Activated naive CD8-positive, alpha-beta T cell treated with anti-CD3 and anti-CD28 coated beads, Interleukin-2, amount 50 U/mL, for 24 hours (primary cell): Measurements from ENCODE around the gene MYLK2.

Source experiments
- ATAC-seq: fragments of 150-1000 bp; cut with Tn5 transposase; one replicate; pipeline ENCODE4 v1.10.0; 2021
- DNase-seq: peaks from one replicate; pipeline ENCODE4 v3.0.0; 2021
- H3K27ac Mint-ChIP-seq: one replicate; pipeline ENCODE4 v1.8.0; 2021; ENCODE audit warnings: mild to moderate bottlenecking, mixed read lengths
- H3K27me3 Mint-ChIP-seq: one replicate; pipeline ENCODE4 v1.8.0; 2021; ENCODE audit warnings: mixed read lengths
- H3K36me3 Mint-ChIP-seq: one replicate; pipeline ENCODE4 v1.8.0; 2021; ENCODE audit warnings: low read depth, mixed read lengths
- H3K4me1 Mint-ChIP-seq: one replicate; pipeline ENCODE4 v1.8.0; 2021; ENCODE audit warnings: mixed read lengths
- H3K4me3 Mint-ChIP-seq: one replicate; pipeline ENCODE4 v1.8.0; 2021; ENCODE audit warnings: mild to moderate bottlenecking, moderate library complexity, mixed read lengths
- H3K9me3 Mint-ChIP-seq: one replicate; pipeline ENCODE4 v1.8.0; 2021; ENCODE audit warnings: mixed read lengths

Gene MYLK2

DNA sequence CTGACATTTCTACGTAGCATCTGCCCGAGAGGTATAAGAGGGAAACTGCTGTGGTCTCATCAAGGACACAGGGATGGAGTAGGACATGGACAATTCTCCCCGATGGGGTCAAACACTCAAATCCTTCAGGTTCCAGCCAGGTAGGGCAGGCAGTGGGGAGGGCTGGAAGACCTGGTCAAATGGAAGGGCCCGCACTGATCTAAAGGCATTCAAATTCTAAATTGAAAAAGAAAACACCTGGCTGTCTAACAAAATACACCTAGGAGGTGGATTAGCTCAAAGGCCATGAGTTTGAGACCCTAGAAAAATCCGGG lies 43.0 kb downstream of the MYLK2 start:
- Mint-ChIP-seq H3K27ac (no peak overlapping the region), H3K27me3 (peaks cover 20% of the 10 kb centered on the region), H3K9me3 (no peaks in the 10 kb centered on the region), H3K4me3 (peak overlapping the region; percentile 34), H3K4me1 (peaks cover 8% of the 10 kb centered on the region), H3K36me3 (no peaks in the 10 kb centered on the region)
- ATAC-seq = no peak
- DNase-seq = no peak

DNA sequence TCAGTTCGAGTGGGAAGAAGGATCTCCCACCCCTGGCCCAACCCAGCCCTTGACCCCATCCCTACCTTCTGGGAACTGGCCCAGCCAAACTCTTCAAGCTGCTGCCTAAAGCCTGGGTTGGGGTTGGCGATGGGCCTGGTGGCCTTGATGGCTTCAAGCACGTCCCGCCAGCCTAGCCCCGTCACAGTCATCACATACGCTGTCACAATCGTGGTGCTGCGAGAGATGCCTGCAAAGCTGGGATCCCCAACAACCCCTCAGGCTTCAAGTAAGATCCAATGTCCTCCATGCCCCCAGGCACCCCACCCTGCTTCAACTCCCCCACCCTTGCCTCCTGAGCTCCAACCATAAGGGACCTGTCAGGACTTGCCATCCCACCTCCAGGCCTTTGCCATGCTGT lies 43.4 kb downstream of the MYLK2 start:
- no peaks in the 10 kb centered on the region for H3K9me3 Mint-ChIP-seq
- no peak overlapping the region for H3K27ac Mint-ChIP-seq
- H3K4me3 Mint-ChIP-seq = no peak overlapping the region
- peaks cover 8% of the 10 kb centered on the region for H3K4me1 Mint-ChIP-seq
- ATAC-seq = no peak
- H3K36me3 Mint-ChIP-seq = no peaks in the 10 kb centered on the region
- DNase-seq = no peak
- H3K27me3 Mint-ChIP-seq = peaks cover 17% of the 10 kb centered on the region

DNA sequence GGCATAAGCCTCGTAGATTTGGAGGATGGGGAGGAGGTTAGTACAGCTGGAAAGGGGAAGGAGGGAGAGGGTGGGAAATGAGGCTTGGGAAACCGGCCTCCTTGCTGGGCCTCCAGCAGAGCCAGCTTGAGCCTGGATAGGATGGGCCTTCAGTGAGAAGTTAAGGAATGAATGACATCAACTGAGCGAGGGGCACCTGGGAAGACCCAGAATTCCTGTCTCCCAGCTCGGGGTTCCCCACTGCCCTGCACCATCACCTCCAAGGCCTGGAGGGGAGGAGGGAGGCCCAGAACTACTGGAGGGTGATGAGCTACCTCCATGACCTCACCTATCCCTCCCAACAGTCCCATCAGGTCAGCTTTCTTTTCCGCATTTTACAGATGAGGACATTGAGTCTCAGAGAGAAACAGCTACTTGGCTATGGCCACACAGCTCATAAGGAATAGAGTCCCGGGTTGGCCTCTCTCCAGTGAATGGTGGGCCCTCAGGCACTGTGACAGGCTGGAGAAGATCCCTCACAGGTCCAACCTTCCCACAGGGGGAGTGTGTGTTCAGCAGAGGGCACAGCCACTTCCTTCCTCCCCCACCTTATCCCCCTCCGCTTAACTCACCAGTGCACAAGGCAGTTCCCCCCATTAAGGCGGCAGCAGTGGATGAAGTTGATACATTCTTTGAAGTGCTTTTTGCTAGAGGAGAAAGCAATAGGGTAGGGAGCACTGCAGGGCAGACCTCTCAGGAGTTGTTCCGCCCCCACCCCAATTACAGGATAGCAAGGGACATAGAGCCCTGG lies 44.3 kb downstream of the MYLK2 start:
- no peaks in the 10 kb centered on the region for H3K9me3 Mint-ChIP-seq
- H3K4me3 Mint-ChIP-seq = no peak overlapping the region
- H3K27me3 Mint-ChIP-seq = peaks cover 15% of the 10 kb centered on the region
- no peak overlapping the region for H3K27ac Mint-ChIP-seq
- H3K36me3 Mint-ChIP-seq = no peaks in the 10 kb centered on the region
- peaks cover 8% of the 10 kb centered on the region for H3K4me1 Mint-ChIP-seq
- ATAC-seq = no peak
- DNase-seq = no peak

DNA sequence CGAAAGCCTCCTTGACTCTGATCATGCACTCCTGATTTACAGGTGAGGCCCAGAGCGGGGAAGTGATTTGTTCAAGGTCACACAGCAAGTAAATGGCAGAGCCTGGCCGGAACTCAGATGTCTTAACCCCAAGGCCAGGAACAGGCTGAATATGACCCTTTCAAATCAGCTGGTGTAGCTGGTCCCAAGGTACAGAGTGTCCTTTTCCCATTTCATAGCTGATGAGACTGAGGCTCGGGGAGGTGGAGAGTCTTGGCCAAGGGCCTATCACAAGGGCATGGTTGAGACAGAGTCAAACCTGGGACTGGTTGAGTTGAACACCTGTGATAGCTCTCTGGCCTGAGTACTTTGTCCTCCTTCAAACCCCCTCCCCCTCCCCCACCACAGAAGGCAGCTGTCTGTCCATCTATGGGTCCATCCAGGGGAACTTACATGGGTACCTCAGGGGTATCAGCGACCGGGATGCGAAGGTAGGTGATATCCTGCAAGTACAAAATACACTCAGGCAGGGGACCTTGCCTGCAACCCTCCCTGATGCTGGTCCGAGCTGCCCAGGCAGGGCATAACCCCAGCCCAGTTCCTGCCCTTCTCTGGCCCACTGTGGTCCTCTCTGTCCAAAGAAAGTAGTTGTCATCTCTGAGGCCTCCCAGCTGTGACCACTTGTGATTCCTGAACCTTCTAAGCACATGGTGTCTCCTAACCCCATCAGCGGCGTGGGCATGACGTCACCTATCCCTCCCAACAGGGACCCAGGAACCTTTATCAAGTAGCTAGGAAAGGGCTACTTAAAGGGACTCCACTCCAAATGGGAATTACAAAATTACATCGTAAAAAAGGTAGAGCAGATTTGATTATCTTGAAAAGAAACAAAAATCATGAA lies 45.6 kb downstream of the MYLK2 start:
- H3K27me3 Mint-ChIP-seq = peaks cover 27% of the 10 kb centered on the region
- H3K9me3 Mint-ChIP-seq = no peaks in the 10 kb centered on the region
- DNase-seq (no peak), ATAC-seq (no peak)
- no peak overlapping the region for H3K4me3 Mint-ChIP-seq
- no peak overlapping the region for H3K27ac Mint-ChIP-seq
- no peaks in the 10 kb centered on the region for H3K36me3 Mint-ChIP-seq
- H3K4me1 Mint-ChIP-seq = peaks cover 12% of the 10 kb centered on the region

DNA sequence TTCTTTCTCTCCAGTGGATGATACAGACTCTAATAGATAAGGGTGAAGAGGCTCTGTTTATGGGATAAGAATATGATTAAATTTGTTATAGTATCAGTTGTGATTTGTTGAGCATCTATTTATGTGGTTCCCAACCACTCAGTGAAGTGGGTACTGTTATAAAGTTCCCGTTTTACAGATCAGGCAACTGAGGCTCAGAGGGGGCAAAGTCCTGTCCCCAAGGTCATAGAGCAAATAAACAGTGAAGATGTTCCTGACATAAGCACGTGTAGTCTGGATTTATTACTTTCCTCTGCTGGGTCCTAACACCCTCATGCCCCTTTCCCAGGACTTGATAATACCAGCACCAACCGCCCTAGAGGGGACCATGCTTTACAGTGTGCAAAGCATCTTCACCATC lies 47.1 kb downstream of the MYLK2 start:
- H3K36me3 Mint-ChIP-seq = no peaks in the 10 kb centered on the region
- H3K4me1 Mint-ChIP-seq = peaks cover 16% of the 10 kb centered on the region
- no peak overlapping the region for H3K27ac Mint-ChIP-seq
- H3K4me3 Mint-ChIP-seq = no peak overlapping the region
- no peak for DNase-seq
- H3K27me3 Mint-ChIP-seq = peaks cover 27% of the 10 kb centered on the region
- no peaks in the 10 kb centered on the region for H3K9me3 Mint-ChIP-seq
- ATAC-seq = no peak

DNA sequence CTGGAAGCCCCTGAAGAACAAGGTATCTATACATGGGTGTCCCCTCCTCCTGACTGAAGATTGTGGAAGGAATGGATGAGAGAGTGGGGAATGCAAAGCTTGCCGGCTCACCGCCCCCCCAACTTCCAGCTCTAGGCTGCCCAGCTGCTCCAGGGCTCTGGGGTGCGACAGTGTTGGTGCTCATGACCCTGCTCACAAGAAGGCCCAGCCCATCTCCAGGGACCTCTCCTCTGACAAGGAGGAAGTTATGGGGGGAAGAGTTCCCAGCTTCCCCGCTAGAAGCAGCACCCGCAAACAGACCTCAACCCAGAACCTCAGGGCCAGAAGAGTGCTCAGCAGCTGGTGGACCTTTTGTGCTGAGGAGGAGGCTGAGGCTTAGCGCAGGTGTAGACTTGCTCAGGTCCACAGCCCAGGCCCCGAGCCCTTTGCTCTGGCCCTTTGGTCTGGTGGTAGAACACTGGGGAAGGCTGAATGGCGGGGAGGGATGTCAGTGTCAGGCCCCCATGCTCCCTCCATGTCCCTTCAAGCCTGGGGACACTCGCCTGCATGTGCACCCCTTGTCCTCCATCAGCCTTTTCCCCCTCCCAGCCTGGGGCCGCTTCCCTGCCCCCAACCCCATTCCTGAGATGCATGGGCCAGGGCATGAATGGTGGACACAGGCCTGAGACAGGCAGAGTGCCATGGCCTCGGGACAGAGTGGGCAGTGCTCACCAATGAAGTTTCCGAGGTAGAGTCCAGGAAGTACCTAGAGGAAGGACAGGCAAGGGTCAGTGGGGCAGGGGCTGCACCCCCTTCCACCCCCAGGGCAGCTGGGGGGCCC lies 49.9 kb downstream of the MYLK2 start:
- Mint-ChIP-seq H3K27me3 (peaks cover 33% of the 10 kb centered on the region), H3K4me3 (peak overlapping the region; percentile 85), H3K4me1 (peaks cover 12% of the 10 kb centered on the region), H3K9me3 (no peaks in the 10 kb centered on the region), H3K27ac (no peak overlapping the region), H3K36me3 (no peaks in the 10 kb centered on the region)
- ATAC-seq = no peak
- no peak for DNase-seq

DNA sequence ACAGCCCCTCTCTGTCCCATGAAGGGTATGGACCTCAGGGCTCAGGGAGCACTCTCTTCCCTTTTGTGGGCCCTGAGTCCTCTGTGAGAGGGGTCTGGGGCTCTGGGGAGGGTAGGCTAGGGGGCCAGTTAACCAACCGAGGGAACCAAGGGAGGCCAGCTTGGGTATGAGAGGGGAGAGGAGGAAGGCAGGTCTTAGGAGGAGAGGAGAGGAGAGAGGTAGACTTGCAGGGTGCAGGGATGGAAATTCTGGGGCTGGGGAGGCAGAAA lies 50.5 kb downstream of the MYLK2 start:
- H3K27me3 Mint-ChIP-seq = peaks cover 33% of the 10 kb centered on the region
- DNase-seq = no peak
- H3K27ac Mint-ChIP-seq = peak overlapping the region; percentile 85
- peak overlapping the region; percentile 85 for H3K4me3 Mint-ChIP-seq
- ATAC-seq = no peak
- peaks cover 12% of the 10 kb centered on the region for H3K4me1 Mint-ChIP-seq
- H3K36me3 Mint-ChIP-seq = no peaks in the 10 kb centered on the region
- no peaks in the 10 kb centered on the region for H3K9me3 Mint-ChIP-seq

DNA sequence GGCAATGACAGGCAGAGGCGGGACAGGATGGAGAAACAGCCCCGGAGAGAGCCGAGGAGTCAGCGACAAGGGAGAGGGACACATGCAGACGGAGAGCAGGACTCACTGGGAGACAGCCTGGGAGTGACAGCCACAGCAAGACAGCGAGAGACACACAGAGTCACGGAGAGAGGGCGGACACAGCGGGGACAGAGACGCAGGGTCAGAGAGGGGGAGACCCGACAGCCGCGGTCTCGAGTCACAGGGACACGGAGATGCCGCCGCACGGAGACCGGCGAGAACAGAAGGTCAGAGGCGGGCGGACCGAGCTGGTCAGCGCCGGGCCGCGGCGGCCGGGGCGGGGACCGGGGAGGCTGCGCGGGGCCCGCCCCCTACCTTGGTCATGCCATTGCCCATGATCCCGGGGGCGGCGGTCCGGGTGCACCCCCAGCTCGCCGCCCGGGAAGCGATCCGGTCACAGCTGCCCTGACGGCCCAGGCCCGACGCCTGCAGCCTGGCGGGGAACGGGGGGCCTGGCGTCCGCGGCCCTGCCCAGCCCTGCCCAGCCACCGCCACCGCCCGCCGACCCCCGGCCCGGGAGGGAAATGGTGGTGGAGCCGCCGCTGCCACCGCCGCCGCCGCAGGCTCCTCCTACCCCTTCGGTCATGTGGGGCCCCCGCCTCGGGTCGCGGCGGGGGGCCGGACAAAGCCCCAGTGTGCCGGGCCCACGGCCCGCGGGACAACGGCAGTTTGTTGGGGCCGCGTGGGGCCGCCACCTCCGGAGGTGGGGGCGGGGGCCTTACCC lies 51.0 kb downstream of the MYLK2 start, which contains the start of the genes DUSP15 and TTLL9:
Gene DUSP15 (minus strand): TSS at position 586 of the 784 bp plus-strand sequence. CDS start 190 bp downstream, at position 396.
Gene TTLL9 (plus strand): TSS at position 693 of the 784 bp plus-strand sequence. CDS start 493 bp downstream, outside the sequence.
- ATAC-seq (no peak), DNase-seq (no peak)
- Mint-ChIP-seq H3K36me3 (no peaks in the 10 kb centered on the region), H3K27ac (peak within 1 kb of the TSS; percentile 85), H3K4me3 (peak within 1 kb of the TSS; percentile 85), H3K9me3 (no peaks in the 10 kb centered on the region), H3K4me1 (peaks cover 12% of the 10 kb centered on the region), H3K27me3 (peaks cover 33% of the 10 kb centered on the region)

DNA sequence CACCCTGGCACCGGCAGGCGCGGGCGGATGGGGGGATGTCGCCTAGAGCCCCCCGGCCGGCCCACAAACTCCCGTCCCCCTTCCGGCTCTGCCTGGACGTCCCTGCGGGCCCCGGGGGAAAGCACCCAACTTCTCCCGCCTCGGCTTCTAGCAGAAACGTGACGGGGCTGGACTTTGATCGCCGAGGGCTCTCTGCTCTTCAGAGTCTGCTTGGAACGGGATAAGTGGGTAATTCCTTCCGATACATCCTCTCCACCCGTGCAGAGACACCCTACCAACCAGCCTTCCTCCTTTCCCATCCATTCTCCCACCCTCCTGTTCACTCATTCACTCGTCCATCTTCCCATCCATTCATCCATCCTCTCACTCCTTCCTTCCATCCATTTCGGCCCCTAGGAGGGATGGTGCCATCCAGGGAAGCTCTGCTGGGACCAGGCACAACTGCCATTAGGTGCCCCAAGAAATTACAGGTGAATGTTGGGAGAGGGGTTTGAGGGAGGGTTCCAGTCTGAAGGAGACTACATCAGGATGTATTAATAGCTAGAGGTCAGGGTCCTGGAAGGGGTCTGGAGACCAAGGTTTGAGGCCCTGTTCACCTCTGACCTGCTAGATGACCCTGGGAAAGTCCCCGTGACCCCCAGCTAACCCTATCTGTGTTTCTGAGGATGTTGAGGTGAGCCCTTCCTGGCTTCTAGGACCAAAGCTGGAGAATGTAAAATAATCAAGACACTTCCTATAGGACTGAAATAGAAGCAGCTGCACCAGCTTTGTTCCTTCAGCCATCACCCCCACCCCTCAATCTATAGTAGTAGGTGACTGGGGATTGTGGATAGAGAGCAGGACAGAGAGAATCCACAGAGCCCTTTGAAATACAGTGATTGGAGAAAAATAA lies 51.8 kb downstream of the MYLK2 start:
- peak overlapping the region; percentile 70 for H3K4me3 Mint-ChIP-seq
- H3K9me3 Mint-ChIP-seq = no peaks in the 10 kb centered on the region
- no peak for DNase-seq
- ATAC-seq = no peak
- H3K27ac Mint-ChIP-seq = no peak overlapping the region
- H3K4me1 Mint-ChIP-seq = peaks cover 12% of the 10 kb centered on the region
- no peaks in the 10 kb centered on the region for H3K36me3 Mint-ChIP-seq
- peaks cover 33% of the 10 kb centered on the region for H3K27me3 Mint-ChIP-seq

DNA sequence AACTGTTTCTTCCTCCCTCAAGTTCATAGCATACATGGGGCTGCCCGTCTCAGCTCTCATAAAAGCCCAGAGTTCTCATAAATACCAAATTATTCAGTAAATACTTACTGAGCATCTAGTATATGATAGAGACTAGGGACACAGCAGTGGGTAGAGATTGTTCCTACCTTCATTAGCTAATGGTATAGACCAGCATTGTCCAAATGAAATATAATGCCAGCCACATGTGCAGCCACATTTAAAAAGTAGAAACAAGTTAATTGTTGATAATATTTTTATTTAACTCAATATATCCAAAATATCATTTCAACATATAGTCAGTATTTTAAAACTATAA lies 52.4 kb downstream of the MYLK2 start:
- H3K4me3 Mint-ChIP-seq = no peak overlapping the region
- ATAC-seq = no peak

DNA sequence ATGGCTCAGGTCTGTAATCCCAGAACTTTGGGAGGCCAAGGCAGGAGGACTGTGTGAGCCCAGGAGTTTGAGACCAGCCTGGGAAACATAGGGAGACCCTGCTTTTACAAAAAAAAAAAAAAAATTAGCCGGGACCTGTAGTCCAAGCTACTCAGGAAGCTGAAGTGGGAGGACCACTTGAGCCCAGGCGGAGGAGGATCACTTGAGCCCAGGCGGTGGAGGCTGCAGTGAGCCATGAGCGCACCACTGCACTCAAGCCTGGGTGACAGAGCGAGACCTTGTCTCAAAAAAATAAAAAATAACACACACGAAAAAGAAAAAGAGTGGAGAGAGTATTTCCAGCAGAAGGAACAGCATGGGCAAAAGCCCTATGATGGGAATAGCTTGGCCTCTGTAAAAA lies 53.2 kb downstream of the MYLK2 start:
- Mint-ChIP-seq H3K36me3 (no peaks in the 10 kb centered on the region), H3K4me3 (no peak overlapping the region), H3K9me3 (no peaks in the 10 kb centered on the region), H3K27me3 (peaks cover 33% of the 10 kb centered on the region), H3K27ac (no peak overlapping the region), H3K4me1 (peaks cover 12% of the 10 kb centered on the region)
- ATAC-seq = no peak
- DNase-seq = no peak

More for the DNA sequence above, 52.4 kb downstream of the MYLK2 start:
- no peak overlapping the region for H3K27ac Mint-ChIP-seq
- H3K9me3 Mint-ChIP-seq = no peaks in the 10 kb centered on the region
- peaks cover 12% of the 10 kb centered on the region for H3K4me1 Mint-ChIP-seq
- no peaks in the 10 kb centered on the region for H3K36me3 Mint-ChIP-seq
- peaks cover 33% of the 10 kb centered on the region for H3K27me3 Mint-ChIP-seq
- no peak for DNase-seq

DNA sequence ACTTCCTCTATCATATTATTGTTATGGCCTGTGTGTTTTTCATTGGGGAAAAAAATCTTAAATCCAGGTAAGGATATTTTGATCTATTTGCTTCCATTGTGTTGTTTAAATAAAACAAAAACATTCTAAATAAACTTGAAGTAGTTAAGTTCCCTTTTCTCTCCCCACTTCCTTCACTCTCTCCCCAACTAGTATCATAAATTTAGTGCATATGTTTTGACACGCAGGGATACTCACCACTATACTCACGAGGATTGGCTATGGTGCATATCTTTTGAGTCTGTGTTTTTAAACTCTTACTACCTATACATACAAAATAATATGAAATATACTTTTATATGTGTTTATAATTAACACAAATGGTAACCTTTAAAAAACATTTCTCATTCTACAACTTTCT lies 56.5 kb downstream of the MYLK2 start:
- ATAC-seq (no peak), DNase-seq (no peak)
- Mint-ChIP-seq H3K9me3 (no peaks in the 10 kb centered on the region), H3K36me3 (no peaks in the 10 kb centered on the region), H3K27ac (no peak overlapping the region), H3K4me3 (no peak overlapping the region), H3K27me3 (peaks cover 17% of the 10 kb centered on the region), H3K4me1 (peaks cover 10% of the 10 kb centered on the region)

DNA sequence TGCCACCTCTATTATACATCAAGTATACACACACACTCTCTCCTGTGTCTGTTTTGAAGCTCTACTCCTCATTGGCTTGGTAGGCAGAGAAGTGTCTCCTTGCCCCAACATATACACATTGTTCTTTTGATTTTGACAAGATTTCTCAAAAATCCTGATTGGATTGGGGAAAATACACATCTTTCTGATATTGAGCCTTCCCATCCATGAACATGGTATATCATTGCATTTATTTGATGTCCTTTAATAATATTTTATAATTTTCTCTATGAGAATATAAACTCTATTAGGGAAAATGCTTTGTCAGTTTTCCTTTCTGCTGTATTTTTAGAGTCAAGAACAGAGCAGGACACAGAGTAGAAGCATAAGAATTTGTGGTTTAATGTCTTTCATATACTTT lies 58.5 kb downstream of the MYLK2 start:
- ATAC-seq (no peak), DNase-seq (no peak)
- Mint-ChIP-seq H3K27me3 (no peaks in the 10 kb centered on the region), H3K4me1 (peaks cover 11% of the 10 kb centered on the region), H3K9me3 (no peaks in the 10 kb centered on the region), H3K27ac (no peak overlapping the region), H3K4me3 (no peak overlapping the region), H3K36me3 (no peaks in the 10 kb centered on the region)
